Measurements from ENCODE around the gene ATOSB.
A peak's percentile ranks its signal among the peaks of the same experiment; 100 is the strongest.

ATOSB gene

DNA sequence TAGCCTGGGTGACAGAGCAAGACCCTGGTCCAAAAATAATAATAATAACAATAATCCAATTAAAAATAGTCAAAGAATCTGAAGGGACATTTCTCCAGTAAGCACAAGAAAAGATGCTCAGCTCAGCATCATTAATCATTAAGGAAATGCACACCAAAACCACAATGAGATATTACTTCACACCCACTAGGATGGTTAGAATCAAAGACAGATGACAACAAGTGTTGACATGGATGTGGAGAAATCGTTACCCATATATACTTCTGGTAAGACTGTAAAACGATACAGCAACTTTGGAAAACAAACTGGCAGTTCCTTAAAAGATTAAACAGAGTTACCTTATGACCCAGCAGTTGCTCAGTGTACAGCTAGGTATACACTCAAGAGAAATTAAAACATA, 30.6 kb downstream of the ATOSB start:
- no peak for DNase-seq

DNA sequence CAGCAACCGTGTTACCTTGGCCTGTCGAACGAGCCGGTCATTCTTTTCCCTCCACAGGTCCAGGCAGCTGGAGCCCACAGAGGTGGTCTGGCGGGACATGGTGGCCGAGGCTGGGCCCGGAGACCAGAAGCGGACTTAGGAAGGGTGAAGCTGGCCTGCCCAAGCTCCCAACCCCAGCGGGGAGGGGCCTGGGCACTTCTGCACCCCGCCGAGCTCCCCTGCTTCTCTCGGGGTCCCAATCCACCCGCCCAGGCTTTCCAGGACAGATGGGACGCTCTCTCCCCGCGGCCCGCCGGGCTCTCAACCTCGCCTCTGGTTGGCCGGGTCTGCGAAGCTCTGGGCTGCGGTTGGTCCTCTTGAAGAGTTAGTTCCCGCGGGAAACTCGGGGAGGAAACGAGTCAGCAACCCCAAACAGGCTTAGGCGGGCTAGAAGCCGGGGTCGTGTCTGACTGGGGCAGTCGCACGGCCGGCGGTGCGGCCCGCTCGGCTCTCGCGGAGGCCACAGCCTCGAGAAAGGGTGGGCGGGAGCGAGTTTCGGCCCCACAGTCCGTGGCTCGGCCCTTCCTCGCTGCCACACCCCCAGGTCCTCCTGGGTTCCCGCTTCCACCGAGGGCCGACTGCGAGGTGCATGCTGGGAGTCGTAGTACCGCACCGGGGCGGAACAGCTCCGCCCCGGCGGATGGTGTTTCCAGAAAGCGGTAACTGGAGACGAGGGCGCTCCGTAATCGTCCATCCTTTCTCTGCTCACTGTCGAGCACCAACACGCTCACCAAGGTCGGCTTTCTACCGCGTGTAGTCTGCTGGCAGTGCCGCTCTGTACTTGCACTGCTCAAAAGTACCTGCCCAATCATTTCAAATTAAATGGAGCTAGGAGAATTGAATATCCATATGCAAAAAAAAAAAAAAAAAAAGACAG, 36.0 kb downstream of the ATOSB start, which contains the start of gene FANCG:
Gene FANCG, minus strand, starts transcription at position 517 of the 916 bp plus-strand sequence. Its CDS starts 418 bp downstream, at position 99.
- DNase-seq: peak; percentile 85

DNA sequence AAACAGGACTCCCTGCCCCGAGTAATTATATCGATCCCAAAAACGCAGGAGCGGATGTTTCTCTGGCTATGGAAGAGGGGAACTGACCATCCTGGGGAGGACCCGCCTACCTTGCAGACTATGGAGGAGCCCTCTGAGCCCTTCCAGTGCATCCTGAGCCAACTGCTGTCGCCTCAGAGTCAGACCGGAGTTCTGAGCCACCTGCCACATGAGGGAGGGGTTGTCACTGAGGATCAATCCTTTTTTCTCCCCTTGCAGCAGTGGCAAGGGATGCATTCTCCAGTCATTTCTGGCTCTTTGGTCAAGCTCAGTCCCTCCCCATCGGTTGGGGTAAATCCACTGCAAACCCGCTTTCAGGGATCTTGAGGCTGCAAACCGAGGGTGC, 36.6 kb downstream of the ATOSB start:
- no peak for DNase-seq

DNA sequence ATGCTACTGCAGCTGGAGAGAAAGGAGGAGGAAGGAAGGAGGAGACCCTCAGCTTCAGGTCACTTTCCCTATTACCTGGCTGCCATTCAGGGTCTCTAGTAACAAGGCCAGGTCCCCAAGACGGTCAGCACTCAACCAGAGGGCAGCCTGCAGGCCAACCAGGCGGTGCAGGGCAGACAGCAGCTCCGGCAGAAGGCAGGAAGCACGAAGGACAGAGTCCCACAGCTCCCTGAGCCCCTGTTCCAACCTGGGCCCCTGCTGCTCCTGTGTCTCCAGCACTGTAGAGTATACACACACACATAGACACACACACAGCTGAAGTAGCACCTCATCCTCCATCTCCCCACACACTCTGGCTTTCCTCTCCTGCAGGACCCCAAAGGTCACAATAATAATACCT, 37.6 kb downstream of the ATOSB start:
- no peak for DNase-seq

DNA sequence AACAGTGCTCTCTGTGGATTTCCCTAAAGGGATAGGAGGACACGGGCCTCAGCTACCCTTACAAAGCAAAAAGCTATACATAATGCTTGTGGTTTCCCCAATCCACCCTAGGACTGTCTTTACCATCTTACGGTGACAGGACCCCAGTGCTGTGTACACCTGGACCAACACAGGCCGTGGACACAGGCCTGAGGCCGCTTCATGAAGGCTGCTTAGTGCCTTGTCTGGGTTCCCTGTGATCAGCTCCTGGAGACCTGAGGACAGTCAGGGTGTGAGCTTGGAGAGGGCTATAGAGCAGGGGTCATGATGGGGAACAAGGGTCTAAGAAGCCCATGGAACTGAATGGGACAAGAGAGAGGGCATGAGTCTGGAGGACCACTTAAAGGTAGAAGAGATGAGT, 38.8 kb downstream of the ATOSB start:
- no peak for DNase-seq

DNA sequence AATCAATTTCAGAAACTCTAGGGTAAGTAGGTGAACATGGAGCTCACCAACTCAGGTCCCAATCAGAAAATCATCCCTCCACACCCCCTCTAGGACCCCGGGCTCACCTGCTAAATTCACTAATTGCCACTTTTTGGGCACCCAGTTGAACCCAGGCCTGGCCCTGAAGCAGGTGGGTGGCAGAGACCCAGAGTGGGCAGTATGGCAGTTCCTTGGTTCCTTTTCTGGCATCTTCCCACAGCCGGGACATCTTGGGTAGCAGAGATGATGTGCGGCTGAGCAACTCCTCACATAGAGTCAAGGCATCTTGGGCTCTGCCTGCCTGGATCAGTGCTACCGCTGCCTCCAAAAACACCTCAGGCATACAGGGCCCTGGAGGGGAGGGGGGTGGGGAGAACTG, 40.3 kb downstream of the ATOSB start:
- DNase-seq: no peak

DNA sequence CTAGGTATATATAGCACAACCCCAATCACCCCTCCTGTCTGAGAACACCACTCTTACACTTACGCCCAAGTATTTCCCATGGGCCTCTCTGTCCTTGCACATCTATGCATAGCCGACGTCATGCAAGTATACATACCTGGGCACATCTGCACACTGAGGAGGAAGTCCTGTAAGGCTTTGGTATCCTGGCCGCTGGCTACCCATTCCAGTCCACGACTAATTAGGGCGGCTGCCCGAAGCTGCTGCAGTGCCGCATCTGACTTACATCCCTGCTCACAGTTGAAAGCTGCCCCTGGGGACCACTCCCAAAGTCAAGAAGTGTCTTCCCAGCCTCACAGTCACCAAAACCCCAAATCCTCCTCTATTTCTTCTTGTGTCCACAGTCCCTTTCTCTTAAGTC, 40.9 kb downstream of the ATOSB start:
- no peak for DNase-seq

DNA sequence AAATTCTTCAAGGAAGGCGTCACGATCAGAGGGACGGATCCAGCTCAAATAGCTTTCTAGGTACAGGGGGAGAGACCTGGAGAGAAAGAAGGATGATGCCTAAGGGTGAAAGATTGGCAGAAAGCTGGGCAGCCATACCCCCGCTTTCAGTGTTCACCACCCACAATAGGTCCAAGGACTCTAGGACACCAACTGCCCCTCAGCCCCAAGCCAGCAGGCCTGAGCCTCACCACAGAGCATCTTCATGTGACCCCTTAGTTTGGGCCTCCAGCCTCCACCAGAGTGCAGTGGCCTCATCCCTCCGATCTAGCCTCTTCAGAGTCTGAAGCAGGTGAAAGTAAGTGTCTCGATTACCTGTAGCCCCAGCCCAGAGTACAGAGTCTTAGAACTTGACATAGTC, 41.5 kb downstream of the ATOSB start:
- no peak for DNase-seq

DNA sequence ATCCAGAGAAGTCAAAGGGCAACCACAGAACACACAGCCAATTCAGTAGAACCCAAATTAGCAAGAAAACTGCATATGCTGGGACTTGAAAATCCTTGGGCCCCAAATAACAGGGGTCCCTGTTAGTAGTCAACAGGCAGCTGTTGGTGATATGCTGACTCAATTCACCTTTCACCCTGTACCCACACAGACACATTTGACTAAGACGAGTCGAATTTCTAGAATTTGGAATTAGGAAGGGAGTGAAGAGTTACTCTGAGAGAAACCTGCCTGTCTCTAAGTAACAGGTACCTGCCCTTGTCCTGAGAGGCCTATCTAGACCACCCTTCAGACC, 42.4 kb downstream of the ATOSB start:
- DNase-seq: no peak

DNA sequence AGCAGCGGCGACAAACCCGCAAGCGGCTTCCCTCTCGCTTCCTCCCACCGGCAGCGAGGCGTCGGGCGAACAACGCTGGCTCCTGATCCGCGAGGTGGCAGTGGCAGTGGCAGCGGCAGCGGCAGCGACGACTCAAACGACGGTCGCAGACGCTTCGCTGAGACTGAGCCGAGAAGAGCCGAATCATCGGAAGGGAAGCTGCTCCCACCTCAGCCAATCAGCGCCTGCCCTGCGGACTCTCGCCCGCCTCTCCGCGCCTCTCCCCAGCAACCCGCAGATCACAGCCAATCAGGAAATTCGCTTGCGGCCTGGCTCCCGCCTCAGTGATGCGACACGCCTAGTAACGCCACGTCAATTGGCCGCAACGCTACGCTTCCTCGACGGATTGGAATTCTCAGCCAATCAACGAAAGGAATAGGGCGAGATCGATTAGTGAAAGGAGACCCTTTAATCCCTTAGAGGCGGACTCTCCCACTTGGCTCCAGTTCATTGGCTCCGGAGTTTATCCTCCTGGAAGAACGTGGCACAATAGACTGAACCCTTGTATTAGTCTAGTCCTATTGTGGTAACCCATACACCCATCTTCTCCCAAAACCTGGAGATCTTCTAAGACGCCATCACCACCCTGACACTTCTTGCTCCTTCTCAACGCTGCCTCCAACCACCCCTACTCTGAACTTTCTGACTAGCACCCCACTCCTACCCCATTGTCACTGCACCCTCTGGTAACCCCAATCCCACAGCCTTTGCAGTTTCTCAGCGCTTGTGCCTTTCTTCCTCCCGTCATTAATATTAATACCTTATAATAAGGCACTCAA, 43.0 kb downstream of the ATOSB start, which contains the start of gene VCP:
Gene VCP, minus strand, starts transcription at position 165 of the 818 bp plus-strand sequence. CDS start 272 bp downstream, outside the sequence.
- peak; percentile 96 for DNase-seq

DNA sequence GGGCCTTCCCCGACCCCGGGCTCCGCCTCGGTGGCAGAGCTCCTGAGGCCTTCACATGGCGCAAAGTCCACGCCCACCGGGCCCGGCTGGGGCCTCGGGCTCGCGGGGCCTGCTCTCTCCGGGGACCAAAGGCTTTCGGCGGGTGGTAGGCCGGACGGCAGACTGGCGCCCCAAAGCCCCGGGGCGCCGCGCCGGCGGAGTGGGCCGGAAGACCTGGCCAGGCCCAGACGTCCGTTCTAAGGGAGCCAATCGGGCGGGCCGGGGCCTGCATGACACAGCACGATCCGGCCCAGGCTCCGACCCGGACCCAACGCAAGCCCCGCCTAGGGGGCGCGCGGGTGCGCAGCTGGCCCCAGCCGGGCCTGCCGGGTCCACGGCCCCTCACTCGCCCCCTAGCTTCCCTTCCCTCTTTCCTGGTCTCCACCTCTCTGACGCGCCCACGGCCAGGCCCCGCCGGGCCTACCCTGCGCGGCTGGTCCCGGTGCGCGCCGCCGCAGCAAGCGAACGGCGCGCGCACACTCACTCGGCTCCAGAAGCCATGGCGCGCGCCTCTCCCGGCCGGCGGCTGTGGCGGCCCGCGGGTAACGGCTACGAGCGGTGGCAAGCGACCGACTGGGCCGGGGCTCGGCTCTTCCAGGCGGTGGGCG, 43.7 kb downstream of the ATOSB start:
- DNase-seq: peak; percentile 77

DNA sequence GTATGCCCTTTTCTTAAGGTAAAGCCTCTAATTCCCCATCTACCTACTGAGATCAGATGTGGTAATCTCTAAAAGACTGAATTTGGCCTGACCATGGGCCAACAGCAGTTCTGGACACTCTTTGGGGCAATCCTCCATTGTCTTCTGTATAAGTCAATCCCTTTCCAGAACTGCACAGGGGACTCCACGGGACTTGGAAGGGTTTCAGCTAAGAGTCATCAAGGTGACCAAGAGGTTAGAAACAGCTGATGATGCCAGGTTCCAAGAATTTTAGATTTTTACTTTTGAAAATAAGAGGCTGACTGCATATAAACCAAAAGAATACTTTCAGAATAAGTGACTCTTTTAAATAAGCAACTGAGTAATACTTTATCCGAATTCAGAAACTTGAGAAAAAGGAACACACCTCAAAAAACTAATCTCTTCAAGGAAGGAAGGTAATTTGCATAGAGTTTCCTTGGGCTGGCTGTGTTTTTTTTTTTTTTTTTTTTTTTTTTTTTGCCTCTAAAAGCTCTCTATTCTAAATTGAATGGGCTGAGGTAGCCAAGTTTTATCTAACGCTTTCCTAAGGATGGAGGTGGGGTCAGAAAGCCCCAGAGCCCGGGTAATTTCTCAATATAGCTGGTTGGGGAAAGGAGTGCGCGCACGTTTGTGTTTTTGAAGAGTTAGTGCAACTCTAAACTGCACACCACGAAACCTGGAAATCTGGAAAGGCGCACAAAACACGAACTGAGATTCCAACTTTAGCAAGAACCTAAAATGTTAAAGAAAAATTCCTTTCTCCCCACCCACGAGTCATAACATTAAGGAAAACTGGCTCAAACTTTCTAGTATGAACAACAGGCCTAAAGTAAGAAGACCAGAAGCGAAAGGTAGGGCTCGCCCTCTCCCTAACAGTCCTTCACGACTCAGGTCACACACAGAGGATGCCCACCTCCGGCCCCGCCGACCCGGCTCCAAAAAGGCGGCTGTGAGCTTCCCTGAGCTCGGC, 44.5 kb downstream of the ATOSB start:
- no peak for DNase-seq

DNA sequence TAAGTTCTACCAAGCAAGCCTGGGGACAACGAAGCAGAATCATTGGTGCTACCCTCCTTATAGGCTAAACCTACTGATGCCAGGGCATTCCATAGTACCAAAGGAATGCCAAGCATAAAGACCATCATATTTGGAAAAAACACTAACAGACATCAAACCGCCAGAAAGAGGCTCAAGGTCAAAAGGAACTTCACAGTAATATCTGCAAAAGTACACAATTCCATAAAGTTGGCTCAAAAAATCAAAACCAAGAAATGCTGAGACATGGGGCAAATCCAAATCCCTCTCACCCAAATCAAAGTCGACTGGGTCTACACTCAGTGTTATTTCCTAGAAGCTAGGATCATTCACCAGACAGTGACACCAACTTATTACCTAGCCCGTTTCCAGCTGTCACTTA, 46.6 kb downstream of the ATOSB start:
- DNase-seq: no peak

DNA sequence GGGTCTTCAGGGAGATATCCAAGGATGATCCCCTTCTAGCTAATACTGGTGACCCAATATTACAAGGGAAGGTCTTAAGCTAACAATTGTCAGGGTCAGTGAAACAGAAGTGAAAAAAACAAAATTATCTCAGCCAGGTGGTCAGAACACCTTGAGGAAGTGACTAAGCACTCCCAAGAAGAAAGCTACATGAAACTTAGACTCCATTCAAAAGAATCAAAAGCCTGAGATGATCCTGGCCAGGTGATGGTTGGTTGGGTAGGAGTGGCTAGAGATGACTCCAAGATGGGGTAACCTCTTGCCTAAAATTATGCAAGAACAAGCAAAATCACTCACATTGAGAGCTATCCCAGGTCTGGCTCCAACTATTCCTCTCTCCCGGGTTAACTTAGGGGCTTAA, 48.6 kb downstream of the ATOSB start:
- DNase-seq: no peak

DNA sequence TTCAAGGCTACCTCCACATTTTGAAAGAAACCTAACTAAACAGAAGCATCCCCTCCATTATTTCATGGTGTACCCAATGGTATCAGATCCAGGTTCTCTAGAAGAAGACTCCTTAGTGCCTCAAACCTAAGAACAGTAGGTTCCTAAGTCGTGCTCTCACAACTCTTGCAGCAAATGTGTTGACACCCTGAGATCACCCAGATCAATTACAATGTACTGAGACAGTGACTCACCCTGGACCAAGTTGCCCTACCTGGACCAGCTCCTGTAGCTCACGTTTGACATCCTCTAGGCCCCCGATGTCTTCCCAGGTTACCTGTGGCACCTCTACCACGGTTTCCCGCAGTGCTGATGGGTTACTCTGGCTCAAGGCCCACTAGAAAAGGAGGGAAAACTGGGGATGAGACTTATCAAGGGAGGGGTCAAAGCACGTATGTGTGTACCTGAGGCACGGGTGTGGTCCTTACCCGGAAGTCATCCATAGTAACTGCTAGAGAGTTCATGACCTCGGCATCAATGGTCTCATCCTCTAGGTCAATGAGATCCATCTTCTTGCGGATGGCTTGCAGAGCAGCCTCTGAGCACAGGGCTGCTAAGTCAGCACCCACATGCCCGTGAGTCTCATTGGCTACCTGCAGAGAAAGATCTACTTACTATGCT, 55.0 kb downstream of the ATOSB start:
- no peak for DNase-seq

DNA sequence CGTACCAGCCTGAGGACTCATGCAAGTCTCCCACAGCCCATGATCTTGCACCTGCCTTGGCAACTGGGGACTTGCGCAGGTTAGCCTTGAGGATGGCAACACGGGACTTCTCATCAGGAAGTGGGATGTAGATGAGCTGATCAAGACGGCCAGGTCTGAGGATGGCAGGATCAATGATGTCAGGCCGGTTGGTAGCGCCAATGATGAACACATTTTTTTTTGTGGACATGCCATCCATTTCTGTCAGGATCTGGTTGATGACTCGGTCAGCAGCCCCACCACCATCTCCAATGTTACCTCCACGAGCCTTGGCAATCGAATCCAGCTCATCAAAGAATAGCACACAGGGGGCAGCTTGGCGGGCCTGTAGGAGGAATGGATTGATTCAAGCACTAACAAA, 56.2 kb downstream of the ATOSB start:
- no peak for DNase-seq

DNA sequence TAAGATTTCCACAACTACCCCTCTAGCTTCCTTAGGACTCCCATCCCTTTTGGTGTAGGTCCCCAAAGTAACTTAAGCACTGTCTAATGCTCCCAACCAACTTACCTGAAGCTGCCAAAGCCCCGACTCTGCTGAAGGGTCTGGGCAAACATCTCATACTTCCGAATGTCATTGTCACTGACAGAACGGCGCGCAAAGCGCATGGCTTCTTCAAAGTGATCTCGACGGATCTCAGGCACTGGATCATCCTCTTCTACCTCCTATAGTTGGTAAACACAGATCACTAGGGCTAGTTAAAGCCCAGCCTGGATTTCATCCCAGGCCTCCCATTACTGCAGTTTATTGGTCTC, 58.4 kb downstream of the ATOSB start:
- DNase-seq: no peak

DNA sequence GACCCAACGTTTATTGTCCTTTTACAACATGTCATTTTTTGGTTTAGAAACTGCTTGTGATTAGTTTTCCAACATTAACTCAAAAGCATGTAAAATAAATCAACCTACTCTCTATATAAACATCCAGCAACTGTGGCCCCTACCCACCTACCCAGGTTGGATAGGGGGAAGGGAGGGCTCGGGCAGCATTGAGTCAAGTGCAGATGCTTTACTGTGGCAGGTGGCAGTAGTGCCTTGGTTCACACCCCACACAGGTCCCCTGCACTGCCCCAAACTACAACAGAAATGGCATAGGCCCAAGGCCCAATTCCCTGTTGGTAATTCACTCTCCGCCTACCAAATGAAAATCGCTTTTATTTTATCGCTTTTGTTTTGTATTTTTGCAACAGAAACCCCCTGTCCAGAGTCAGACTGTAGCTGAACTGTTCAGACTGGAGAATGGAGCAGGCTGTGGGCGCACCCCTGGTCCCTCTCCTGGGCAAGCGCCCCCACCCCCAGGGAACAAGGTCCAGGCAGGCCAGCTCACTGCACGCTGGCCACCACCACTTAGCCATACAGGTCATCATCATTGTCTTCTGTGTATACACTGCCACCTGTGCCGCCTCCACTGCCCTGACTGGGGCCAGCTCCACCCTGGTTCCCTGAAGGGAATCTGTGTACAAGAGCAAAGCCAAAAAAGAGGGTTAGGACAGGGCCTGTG, 58.9 kb downstream of the ATOSB start:
- DNase-seq: no peak

DNA sequence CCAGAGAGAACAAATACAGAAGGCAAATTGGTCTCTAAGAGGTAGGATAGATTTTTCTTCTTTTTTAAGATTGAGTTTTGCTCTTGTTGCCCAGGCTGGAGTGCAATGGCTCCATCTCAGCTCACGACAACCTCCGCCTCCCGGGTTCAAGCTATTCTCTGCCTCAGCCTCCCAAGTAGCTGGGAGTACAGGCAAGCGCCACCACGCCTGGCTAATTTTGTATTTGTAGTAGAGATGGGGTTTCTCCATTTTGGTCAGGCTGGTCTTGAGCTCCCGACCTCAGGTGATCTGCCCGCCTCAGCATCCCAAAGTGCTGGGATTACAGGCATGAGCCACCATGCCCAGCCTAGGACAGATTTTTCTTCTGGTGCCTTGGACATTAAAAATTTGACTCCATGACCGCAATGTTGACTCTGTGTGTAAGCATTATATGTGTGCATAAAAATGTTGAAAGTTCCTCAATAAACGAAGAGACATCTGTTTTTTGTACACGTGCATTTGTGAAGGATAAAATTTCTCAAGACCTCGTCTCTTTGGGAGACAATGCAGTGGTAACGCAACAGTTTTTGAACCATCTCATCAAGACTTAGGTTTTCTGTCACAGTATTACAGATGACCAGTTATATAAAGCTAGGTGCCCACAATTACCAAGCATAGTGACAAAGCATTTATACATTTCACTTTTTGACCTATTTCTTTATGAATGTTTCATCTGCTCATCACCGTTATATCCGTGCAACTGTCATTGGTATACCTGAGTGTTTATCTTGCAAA, 60.6 kb downstream of the ATOSB start:
- no peak for DNase-seq

DNA sequence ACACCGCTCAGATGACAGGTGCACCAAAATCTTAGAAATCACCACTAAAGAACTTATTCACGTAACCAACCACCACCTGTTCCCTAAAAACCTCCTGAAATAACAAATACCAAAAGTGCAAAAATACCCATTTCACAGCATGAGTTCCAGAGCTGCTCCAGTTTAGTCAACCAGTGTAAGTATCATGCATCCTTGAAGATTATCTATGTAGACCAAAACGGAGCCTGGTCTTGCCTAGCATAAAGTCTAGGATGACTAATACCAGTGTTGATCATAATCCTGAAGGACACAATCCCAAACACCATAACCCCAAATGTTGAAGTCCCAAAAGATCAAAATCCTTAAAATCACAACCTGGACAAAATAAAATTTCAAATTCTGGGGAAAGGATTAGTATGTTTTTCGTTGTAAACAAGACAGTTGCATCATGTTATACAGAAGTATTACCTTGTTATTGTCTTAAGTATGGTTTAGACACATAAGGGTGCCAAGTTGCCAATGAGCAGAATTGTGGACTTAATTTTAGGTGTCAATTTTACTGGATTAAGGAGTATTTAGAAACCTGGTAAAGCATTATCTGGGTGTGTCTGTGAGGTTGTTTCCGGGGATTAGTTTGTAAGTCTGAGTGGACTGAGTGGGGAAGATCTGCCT, 61.4 kb downstream of the ATOSB start:
- DNase-seq: no peak

All from CD4-positive, alpha-beta T cell treated with Interleukin-17A for 4 hours (primary cell).